ENCODE data around the gene ULK4. TPM values are rescaled to one million over a fixed set of nuclear protein-coding genes. Genes with fewer than 3 reads are reported as not detected.

Gene ULK4
- polyA plus RNA-seq, 1 of the 3 experiments (the other 2 are of a cell fraction), result 6.2 TPM

- ChIA-PET CTCF (no interaction called here), POLR2A (no interaction called here)
- H4K20me1 ChIP-seq (ENCODE audit: insufficient read depth), result peaks cover 100% of the 10 kb centered on the region
- H3K27me3 ChIP-seq (ENCODE audit: insufficient read depth), result no peaks in the 10 kb centered on the region
- no peak overlapping the region for H3K4me3 ChIP-seq (ENCODE audit: low read depth in 2 of 2, low read length in 1 of 2)
- H3K4me1 ChIP-seq (ENCODE audit: control insufficient read depth in 1 of 2, insufficient read depth in 2 of 2, low read depth in 1 of 2, low read length in 1 of 2), result peaks cover 0 to 5% of the 10 kb centered on the region in 2 experiments; a peak in 2 of 4 replicates
- H3K36me3 ChIP-seq (replicated peaks in 1 of 2; ENCODE audit: control insufficient read depth in 1 of 2, insufficient read depth in 2 of 2, low read length in 1 of 2), result peaks cover 0 to 19% of the 10 kb centered on the region in 2 experiments
- TF ChIP-seq NRF1 (IDR thresholded peaks at IDR 0.05; ENCODE audit: low read depth, low read length) (no peak), ELF1 (IDR thresholded peaks at IDR 0.05) (no peak)
- no peak overlapping the region for H3K9ac ChIP-seq
- peaks cover 4% of the 10 kb centered on the region for H3F3A ChIP-seq (replicated peaks; ENCODE audit: insufficient read depth)
- H2AFZ ChIP-seq (ENCODE audit: low read depth), result no peak overlapping the region
- 95% methylated on average over 5 of the region's 5 CpGs for WGBS (ENCODE audit: low lambda C conversion rate)
- DNase-seq, result no peak
- H3K79me2 ChIP-seq (ENCODE audit: insufficient read depth), result peaks cover 100% of the 10 kb centered on the region
- no peaks in the 10 kb centered on the region for H3K9me3 ChIP-seq
- H3K9me2 ChIP-seq, result no peaks in the 10 kb centered on the region
- H3K4me2 ChIP-seq, result no peak overlapping the region
- H3K27ac ChIP-seq (ENCODE audit: low read depth in 2 of 2, low read length in 1 of 2), result no peak overlapping the region
Measured at GRCh38 chr3:41209646-41210045, 752.3 kb downstream of the ULK4 start.

DNA sequence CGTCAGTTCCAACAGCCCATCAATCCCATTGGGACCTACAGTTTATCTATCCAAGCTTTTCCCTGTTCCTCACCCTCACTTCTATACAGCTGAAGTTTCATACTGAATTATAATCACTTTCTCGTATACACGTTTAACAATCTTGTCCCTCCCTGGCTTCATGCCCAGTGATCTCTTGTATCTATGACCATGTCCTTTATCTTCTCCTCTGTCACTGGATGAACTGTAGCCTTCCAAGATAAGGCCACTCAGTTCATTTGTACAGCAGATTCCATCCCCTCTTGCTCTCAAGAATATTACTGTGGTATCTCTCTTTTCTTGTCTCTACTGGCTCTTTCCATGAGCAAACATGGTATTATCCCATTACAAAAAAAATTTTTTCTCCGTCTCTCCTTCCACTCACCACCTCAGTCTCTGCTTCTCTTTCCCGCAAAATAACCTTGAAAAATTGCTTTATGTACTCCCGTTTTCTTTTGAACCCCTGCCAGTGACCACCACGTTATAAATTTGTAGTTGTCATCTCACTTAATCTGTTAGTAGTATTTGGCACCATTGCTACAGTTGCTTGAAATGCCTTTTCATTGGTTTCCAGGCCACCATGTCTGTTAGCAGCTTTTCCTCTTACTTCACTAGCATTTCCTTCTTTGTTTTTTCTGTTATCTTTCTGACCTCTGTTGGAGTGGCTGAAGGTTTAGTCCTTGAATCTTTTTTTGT, 753.2 kb downstream of the ULK4 start:
- DNase-seq, result no peak
- ChIA-PET POLR2A (interaction anchor here (1.1 kb wide), 1 partner anchor 9 kb away, joined by 3 read pairs; the partner anchor contains the start of gene CTNNB1), CTCF (interaction anchor here (1.4 kb wide), 1 partner anchor 624 kb away, joined by 3 read pairs; no protein-coding TSS in a partner anchor)
- no peak overlapping the region for H3K4me2 ChIP-seq
- no peaks in the 10 kb centered on the region for H3K27me3 ChIP-seq (ENCODE audit: insufficient read depth)
- no peak overlapping the region for H3K4me3 ChIP-seq (ENCODE audit: low read depth in 2 of 2, low read length in 1 of 2)
- H3F3A ChIP-seq (replicated peaks; ENCODE audit: insufficient read depth), result peaks cover 3% of the 10 kb centered on the region
- WGBS (ENCODE audit: low lambda C conversion rate), result 87% methylated on average over 7 of the region's 7 CpGs
- H3K4me1 ChIP-seq (ENCODE audit: control insufficient read depth in 1 of 2, insufficient read depth in 2 of 2, low read depth in 1 of 2, low read length in 1 of 2), result peaks cover 0 to 5% of the 10 kb centered on the region in 2 experiments; a peak in 3 of 4 replicates
- no peaks in the 10 kb centered on the region for H3K9me3 ChIP-seq
- H2AFZ ChIP-seq (ENCODE audit: low read depth), result no peak overlapping the region
- peaks cover 100% of the 10 kb centered on the region for H4K20me1 ChIP-seq (ENCODE audit: insufficient read depth)
- TF ChIP-seq, protein P1, sequence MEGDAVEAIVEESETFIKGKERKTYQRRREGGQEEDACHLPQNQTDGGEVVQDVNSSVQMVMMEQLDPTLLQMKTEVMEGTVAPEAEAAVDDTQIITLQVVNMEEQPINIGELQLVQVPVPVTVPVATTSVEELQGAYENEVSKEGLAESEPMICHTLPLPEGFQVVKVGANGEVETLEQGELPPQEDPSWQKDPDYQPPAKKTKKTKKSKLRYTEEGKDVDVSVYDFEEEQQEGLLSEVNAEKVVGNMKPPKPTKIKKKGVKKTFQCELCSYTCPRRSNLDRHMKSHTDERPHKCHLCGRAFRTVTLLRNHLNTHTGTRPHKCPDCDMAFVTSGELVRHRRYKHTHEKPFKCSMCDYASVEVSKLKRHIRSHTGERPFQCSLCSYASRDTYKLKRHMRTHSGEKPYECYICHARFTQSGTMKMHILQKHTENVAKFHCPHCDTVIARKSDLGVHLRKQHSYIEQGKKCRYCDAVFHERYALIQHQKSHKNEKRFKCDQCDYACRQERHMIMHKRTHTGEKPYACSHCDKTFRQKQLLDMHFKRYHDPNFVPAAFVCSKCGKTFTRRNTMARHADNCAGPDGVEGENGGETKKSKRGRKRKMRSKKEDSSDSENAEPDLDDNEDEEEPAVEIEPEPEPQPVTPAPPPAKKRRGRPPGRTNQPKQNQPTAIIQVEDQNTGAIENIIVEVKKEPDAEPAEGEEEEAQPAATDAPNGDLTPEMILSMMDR (IDR thresholded peaks at IDR 0.05), result no peak
- TF ChIP-seq, protein P2, sequence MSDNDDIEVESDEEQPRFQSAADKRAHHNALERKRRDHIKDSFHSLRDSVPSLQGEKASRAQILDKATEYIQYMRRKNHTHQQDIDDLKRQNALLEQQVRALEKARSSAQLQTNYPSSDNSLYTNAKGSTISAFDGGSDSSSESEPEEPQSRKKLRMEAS (IDR thresholded peaks at IDR 0.05; ENCODE audit: low read depth), result no peak
- no peak overlapping the region for H3K27ac ChIP-seq (ENCODE audit: low read depth in 2 of 2, low read length in 1 of 2)
- no peak overlapping the region for H3K9ac ChIP-seq
- no peaks in the 10 kb centered on the region for H3K9me2 ChIP-seq
- H3K79me2 ChIP-seq (ENCODE audit: insufficient read depth), result peaks cover 100% of the 10 kb centered on the region
- H3K36me3 ChIP-seq (replicated peaks in 1 of 2; ENCODE audit: control insufficient read depth in 1 of 2, insufficient read depth in 2 of 2, low read length in 1 of 2), result peaks cover 0 to 19% of the 10 kb centered on the region in 2 experiments

DNA sequence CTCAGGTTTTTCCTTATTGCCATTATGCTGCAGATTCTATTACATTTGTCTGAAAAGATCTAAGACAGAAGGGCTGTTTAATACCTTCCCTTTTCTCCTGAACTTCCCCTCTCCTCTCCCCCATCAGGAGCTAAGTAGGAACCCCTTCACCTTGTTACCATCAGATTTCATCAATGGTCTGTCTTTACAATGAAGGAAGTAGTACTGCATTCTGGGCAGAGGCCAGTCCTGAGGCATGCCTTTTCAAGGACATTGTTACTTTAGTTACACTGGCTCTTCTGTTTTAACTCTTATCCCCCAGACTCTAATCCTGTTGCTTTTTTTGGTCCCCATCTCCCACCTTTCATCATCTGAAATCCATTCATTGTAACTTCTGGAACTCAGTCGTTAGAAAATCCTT, 754.5 kb downstream of the ULK4 start:
- DNase-seq, result no peak
- CTCF ChIA-PET, result interaction anchor here (1.7 kb wide), 1 partner anchor 627 kb away, joined by 6 read pairs; no protein-coding TSS in a partner anchor
- H3K4me2 ChIP-seq, result no peak overlapping the region
- H2AFZ ChIP-seq (ENCODE audit: low read depth), result no peak overlapping the region
- no peaks in the 10 kb centered on the region for H3K9me3 ChIP-seq
- H3K27ac ChIP-seq (ENCODE audit: low read depth in 2 of 2, low read length in 1 of 2), result no peak overlapping the region; a peak in 1 of 4 replicates
- peaks cover 100% of the 10 kb centered on the region for H3K79me2 ChIP-seq (ENCODE audit: insufficient read depth)
- no peak for TF ChIP-seq CHD2 (IDR thresholded peaks at IDR 0.05; ENCODE audit: low read length, partially characterized antibody)
- TF ChIP-seq JUND (IDR thresholded peaks at IDR 0.05), result no peak
- TF ChIP-seq ZBTB33 (IDR thresholded peaks at IDR 0.05; ENCODE audit: borderline replicate concordance, low read depth), result no peak
- no peak for TF ChIP-seq GATA2 (CRISPR knock-in tag; IDR thresholded peaks at IDR 0.05)
- no peak for TF ChIP-seq ELF1 (IDR thresholded peaks at IDR 0.05)
- no peak for TF ChIP-seq FOXM1 (IDR thresholded peaks at IDR 0.05; ENCODE audit: low read depth)
- TF ChIP-seq RAD21 (IDR thresholded peaks at IDR 0.05; ENCODE audit: low read length), result no peak
- no peak for TF ChIP-seq RCOR1 (IDR thresholded peaks at IDR 0.05; ENCODE audit: low read length)
- TF ChIP-seq, protein P1 (IDR thresholded peaks at IDR 0.05), result no peak
- H3K36me3 ChIP-seq (replicated peaks in 1 of 2; ENCODE audit: control insufficient read depth in 1 of 2, insufficient read depth in 2 of 2, low read length in 1 of 2), result peaks cover 0 to 19% of the 10 kb centered on the region in 2 experiments
- WGBS (ENCODE audit: low lambda C conversion rate), result 52% methylated on average over 1 of the region's 1 CpG
- H4K20me1 ChIP-seq (ENCODE audit: insufficient read depth), result peaks cover 100% of the 10 kb centered on the region
- no peaks in the 10 kb centered on the region for H3F3A ChIP-seq (replicated peaks; ENCODE audit: insufficient read depth)
- H3K27me3 ChIP-seq (ENCODE audit: insufficient read depth), result no peaks in the 10 kb centered on the region
- H3K9ac ChIP-seq, result no peak overlapping the region
- no peaks in the 10 kb centered on the region for H3K9me2 ChIP-seq
- no peak overlapping the region for H3K4me3 ChIP-seq (ENCODE audit: low read depth in 2 of 2, low read length in 1 of 2)
- H3K4me1 ChIP-seq (ENCODE audit: control insufficient read depth in 1 of 2, insufficient read depth in 2 of 2, low read depth in 1 of 2, low read length in 1 of 2), result peaks cover 10 to 11% of the 10 kb centered on the region in 2 experiments; a peak in 3 of 4 replicates
- POLR2A ChIA-PET, result no interaction called here
